Right lobe of liver (tissue), 6 donors: ENCODE measurements around the gene SHROOM2. TPM values are rescaled to one million over a fixed set of nuclear protein-coding genes. Genes with fewer than 3 reads are reported as not detected.

ENCODE experiments used
- ATAC-seq, 4 donors: fragments of 200-7000 bp; cut with Tn5 transposase; one replicate each; pipeline ENCODE4 v1.9.1; 2020; ENCODE audit warnings: mild to moderate bottlenecking in 4 of 4, moderate library complexity in 4 of 4
- DNase-seq, 3 donors: peaks; one replicate each; pipeline ENCODE4 v3.0.0-alpha.2; 2020
- H3K27ac ChIP-seq, 3 donors: fragments of 200-600 bp; one replicate each; pipeline ENCODE4 v1.8.0; 2022
- H3K27me3 ChIP-seq, 2 donors: fragments of 200-600 bp; one replicate each; pipeline ENCODE4 v1.8.0; 2022
- H3K36me3 ChIP-seq, 4 donors: fragments of 200-600 bp; sonication (generic) in 1 of 4; one replicate each; pipeline versions ENCODE4 v1.5.1 to v1.8.0; 2017 to 2022; ENCODE audit warnings: control low read depth in 1 of 4
- H3K4me1 ChIP-seq, 4 donors: fragments of 200-600 bp; sonication (generic) in 1 of 4; one replicate each; pipeline versions ENCODE4 v1.5.1 to v1.8.0; 2017 to 2022; ENCODE audit warnings: control low read depth in 1 of 4
- H3K4me3 ChIP-seq, 3 donors: fragments of 200-600 bp; one replicate each; pipeline ENCODE4 v1.8.0; 2022
- H3K9me3 ChIP-seq, 4 donors: fragments of 200-600 bp; sonication (generic) in 1 of 4; one replicate each; pipeline versions ENCODE4 v1.5.1 to v1.8.0; 2017 to 2022; ENCODE audit warnings: control low read depth in 1 of 4
- POLR2A ChIP-seq: fragments of 450-650 bp; IDR thresholded peaks from one replicate; pipeline ENCODE4 v1.6.1; 2017; ENCODE audit warnings: antibody characterized with exemption, mild to moderate bottlenecking
- WGBS: methylation state at CpG from one replicate; pipeline ENCODE4 v1.1.6; 2018; ENCODE audit warnings: low coverage, low lambda C conversion rate; ENCODE audit not compliant: insufficient coverage; ENCODE audit errors: missing lambda C conversion rate; 5-methylcytosine and 5-hydroxymethylcytosine counted together
- intact Hi-C, 2 donors: fragments of 100-400 bp; cut with DNase I; formaldehyde crosslinking; loops; one replicate each; pipeline versions ENCODE4 v1.11.2 to v1.14.1; 2022
- total RNA-seq, 6 experiments: library from RNA; depleted of rRNA in 2 of 6; stranded (reverse); fragments of >200 nt in 2 of 6; fragmentation: NEBNext Ultra II Directional in 3 of 6; extraction: Animal tissue kit (Norgen Biotek cat#: 25700) in 3 of 6; gene quantifications; one replicate each; pipeline versions ENCODE4 v1.1.0 to v1.2.4, GENCODE V29; 2016 to 2023
- TF ChIP-seq, protein P1 (sequence below), 4 donors: fragments of 200-600 bp in 3 of 4; fragments of 450-650 bp in 1 of 4; IDR thresholded peaks; one replicate each; pipeline versions ENCODE4 v1.5.1 to v1.8.0; 2016 to 2022; ENCODE audit warnings: antibody characterized with exemption in 4 of 4, mild to moderate bottlenecking in 2 of 4
- donor health status: DM: no; HTN: yes; CAD: no.
- donor health status: DM: no; HTN: no; CAD: no.
- donor health status: DM: no; HTN: no; CAD: no.
- donor health status: DM: no; HTN: yes; CAD: no.
- donor health status: DM: no; HTN: yes; CAD: no.

Gene SHROOM2
- total RNA-seq, 6 experiments from 2014 or later: 3.6 to 7.5 (median 3.9) TPM

DNA sequence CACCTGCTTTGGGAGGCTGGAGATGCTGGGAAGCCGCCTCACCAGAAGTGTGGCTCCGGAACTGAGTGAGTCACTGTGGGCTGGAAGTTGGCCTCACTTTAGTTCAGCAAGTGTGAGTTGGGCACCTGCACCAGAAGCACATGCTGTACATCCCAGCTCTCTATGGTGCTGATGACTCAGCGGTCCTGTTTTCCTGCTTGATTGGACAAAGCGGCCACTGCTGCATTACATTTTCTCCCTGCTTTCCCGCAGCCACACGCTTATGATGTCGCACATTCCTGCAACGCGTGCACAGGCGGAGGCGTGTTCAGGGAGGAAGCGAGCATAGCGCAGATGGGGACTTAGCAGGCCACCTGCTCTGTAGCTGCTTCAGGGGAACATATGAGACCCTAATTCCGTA, 154.2 kb downstream of the SHROOM2 start:
- intact Hi-C loops: no loop called here
- H3K36me3 ChIP-seq: peaks cover 0 to 10% (median 2%) of the 10 kb centered on the region in 4 donors
- no peak for DNase-seq
- no peaks in the 10 kb centered on the region for H3K4me1 ChIP-seq
- no peak for ATAC-seq
- TF ChIP-seq, protein P1, sequence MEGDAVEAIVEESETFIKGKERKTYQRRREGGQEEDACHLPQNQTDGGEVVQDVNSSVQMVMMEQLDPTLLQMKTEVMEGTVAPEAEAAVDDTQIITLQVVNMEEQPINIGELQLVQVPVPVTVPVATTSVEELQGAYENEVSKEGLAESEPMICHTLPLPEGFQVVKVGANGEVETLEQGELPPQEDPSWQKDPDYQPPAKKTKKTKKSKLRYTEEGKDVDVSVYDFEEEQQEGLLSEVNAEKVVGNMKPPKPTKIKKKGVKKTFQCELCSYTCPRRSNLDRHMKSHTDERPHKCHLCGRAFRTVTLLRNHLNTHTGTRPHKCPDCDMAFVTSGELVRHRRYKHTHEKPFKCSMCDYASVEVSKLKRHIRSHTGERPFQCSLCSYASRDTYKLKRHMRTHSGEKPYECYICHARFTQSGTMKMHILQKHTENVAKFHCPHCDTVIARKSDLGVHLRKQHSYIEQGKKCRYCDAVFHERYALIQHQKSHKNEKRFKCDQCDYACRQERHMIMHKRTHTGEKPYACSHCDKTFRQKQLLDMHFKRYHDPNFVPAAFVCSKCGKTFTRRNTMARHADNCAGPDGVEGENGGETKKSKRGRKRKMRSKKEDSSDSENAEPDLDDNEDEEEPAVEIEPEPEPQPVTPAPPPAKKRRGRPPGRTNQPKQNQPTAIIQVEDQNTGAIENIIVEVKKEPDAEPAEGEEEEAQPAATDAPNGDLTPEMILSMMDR (IDR thresholded peaks at IDR 0.05): no peak
- TF ChIP-seq POLR2A: no peak
- H3K9me3 ChIP-seq: no peaks in the 10 kb centered on the region
- H3K27me3 ChIP-seq: no peaks in the 10 kb centered on the region
- WGBS: 98% methylated on average over 9 of the region's 14 CpGs
- H3K27ac ChIP-seq: no peak overlapping the region
- H3K4me3 ChIP-seq: no peak overlapping the region

DNA sequence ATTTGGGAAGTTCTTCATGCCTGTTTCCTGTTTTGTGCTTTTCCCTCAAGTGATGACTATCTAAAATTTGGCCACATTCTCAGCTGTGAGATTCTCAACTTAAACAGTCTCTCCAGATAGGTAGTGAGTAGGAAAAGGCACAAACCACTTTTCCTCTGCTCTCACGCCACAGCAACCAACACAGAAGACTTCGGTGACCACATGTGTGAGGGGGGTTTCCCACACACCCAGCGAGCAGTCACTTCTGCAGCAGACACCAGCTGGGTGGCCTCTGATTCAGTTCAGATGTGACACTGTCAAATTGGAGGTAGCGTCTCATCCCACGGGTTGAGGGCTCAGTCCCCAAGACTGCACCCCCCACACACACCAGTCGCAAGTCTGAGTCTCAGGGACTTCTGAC, 155.9 kb downstream of the SHROOM2 start:
- WGBS: 42% methylated on average over 5 of the region's 6 CpGs
- Histone ChIP-seq H3K9me3 (no peaks in the 10 kb centered on the region), H3K4me3 (no peak overlapping the region), H3K27me3 (no peaks in the 10 kb centered on the region), H3K36me3 (peaks cover 0 to 10% (median 5%) of the 10 kb centered on the region in 4 donors), H3K4me1 (no peaks in the 10 kb centered on the region), H3K27ac (no peak overlapping the region)
- ATAC-seq (peak in 1 of 4 donors; percentile 17), DNase-seq (no peak)
- no peak for TF ChIP-seq POLR2A
- TF ChIP-seq, protein P1 (IDR thresholded peaks at IDR 0.05): no peak
- intact Hi-C loops: no loop called here

DNA sequence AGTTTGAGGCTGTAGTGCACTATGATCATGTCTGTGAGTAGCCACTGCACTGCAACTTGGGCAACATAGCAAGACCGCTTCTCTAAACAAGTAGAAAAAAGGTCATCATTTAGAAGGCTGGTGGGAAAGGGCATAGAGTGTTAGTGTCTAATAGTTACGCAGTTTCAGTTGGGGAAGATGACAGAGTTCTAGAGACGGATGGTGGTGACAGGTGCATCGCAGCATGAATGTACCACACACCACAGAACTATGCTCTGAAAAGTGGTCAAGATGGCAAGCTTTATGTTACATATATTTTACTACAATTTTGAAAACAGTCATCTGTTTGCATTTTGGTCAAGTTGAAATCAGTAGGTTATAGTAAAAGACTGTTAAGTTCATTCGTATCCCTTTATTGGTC, 157.2 kb downstream of the SHROOM2 start:
- 71% methylated on average over 5 of the region's 5 CpGs for WGBS

DNA sequence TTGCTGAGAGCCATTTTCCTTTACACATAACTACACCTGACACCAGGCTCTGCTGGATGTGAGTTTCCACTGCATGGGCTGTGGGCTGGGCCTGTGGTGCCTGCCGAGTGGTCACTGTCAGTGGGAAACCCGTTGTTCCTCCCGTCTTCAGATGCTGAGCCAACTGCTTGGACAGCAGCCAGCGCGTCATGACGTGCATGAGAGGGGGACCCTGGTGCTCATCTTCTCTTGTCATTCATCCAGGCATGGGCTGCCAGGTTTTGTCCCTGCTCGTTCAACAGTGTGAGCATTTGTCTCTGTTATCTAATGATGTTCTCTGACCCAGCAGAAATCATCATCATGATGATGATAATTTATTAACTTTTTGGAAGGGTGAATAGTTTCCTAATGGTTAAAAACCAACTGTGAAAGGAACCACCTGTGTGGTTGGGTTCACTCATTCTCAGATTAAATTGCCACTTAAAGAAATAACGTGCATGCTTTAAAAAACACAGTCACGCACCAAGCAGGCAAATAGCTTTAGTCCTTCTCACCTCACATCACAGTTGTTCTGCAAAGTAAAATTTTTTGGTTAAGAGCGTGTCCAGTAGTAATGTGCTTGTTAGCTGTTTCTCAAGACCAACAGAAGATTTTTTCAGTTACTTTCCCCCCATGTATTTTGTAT, 161.0 kb downstream of the SHROOM2 start:
- Histone ChIP-seq H3K36me3 (peaks cover 0 to 6% (median 0%) of the 10 kb centered on the region in 4 donors), H3K27ac (no peak overlapping the region), H3K27me3 (no peaks in the 10 kb centered on the region), H3K4me1 (no peaks in the 10 kb centered on the region), H3K9me3 (no peaks in the 10 kb centered on the region), H3K4me3 (no peak overlapping the region)
- 60% methylated on average over 6 of the region's 10 CpGs for WGBS
- ATAC-seq: no peak
- TF ChIP-seq POLR2A: no peak
- TF ChIP-seq, protein P1 (IDR thresholded peaks at IDR 0.05): no peak
- DNase-seq: no peak
- intact Hi-C loops: no loop called here

More for the DNA sequence above, 157.2 kb downstream of the SHROOM2 start:
- Histone ChIP-seq H3K27ac (no peak overlapping the region), H3K4me3 (no peak overlapping the region), H3K9me3 (no peaks in the 10 kb centered on the region), H3K27me3 (no peaks in the 10 kb centered on the region), H3K4me1 (no peaks in the 10 kb centered on the region), H3K36me3 (peaks cover 0 to 10% (median 5%) of the 10 kb centered on the region in 4 donors)
- no peak for ATAC-seq
- no peak for DNase-seq
- TF ChIP-seq POLR2A: no peak
- TF ChIP-seq, protein P1 (IDR thresholded peaks at IDR 0.05): no peak
- intact Hi-C loops: no loop called here
